ENCODE results near the gene TRAPPC8.

GRCh38 chr18:31878358-31878757, 64.6 kb downstream of the TRAPPC8 start:
- TF ChIP-seq, protein P1, sequence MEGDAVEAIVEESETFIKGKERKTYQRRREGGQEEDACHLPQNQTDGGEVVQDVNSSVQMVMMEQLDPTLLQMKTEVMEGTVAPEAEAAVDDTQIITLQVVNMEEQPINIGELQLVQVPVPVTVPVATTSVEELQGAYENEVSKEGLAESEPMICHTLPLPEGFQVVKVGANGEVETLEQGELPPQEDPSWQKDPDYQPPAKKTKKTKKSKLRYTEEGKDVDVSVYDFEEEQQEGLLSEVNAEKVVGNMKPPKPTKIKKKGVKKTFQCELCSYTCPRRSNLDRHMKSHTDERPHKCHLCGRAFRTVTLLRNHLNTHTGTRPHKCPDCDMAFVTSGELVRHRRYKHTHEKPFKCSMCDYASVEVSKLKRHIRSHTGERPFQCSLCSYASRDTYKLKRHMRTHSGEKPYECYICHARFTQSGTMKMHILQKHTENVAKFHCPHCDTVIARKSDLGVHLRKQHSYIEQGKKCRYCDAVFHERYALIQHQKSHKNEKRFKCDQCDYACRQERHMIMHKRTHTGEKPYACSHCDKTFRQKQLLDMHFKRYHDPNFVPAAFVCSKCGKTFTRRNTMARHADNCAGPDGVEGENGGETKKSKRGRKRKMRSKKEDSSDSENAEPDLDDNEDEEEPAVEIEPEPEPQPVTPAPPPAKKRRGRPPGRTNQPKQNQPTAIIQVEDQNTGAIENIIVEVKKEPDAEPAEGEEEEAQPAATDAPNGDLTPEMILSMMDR (IDR thresholded peaks at IDR 0.05): no peak
- no peak for TF ChIP-seq EZH2 (IDR thresholded peaks at IDR 0.05)

Data from neural progenitor cell (in vitro differentiated cells).